NCI-H2227 treated with DMSO at 0.1 percent for 48 hours (cell line): ENCODE data around the gene ADRM1.

Source experiments
- DNase-seq: peaks from one replicate; lab custom pipeline; 2025; lab: John Stamatoyannopoulos, UW

ADRM1 gene

GRCh38 chr20:62339647-62340062 lies 36.9 kb downstream of the ADRM1 start:
- no peak for DNase-seq

- DNase-seq, result no peak
Observed at GRCh38 chr20:62342910-62343309, 40.1 kb downstream of the ADRM1 start.

GRCh38 chr20:62344092-62344491 lies 41.3 kb downstream of the ADRM1 start:
- no peak for DNase-seq

GRCh38 chr20:62344782-62345181 lies 42.0 kb downstream of the ADRM1 start:
- no peak for DNase-seq

- DNase-seq, result no peak
Observed at GRCh38 chr20:62345681-62346370, 43.0 kb downstream of the ADRM1 start.

GRCh38 chr20:62346398-62347150 lies 43.8 kb downstream of the ADRM1 start:
- no peak for DNase-seq

GRCh38 chr20:62347151-62347404 lies 44.3 kb downstream of the ADRM1 start:
- no peak for DNase-seq

- DNase-seq, result no peak
Observed at GRCh38 chr20:62347445-62347844, 44.6 kb downstream of the ADRM1 start.

GRCh38 chr20:62348604-62349003 lies 45.8 kb downstream of the ADRM1 start:
- DNase-seq, result no peak

- no peak for DNase-seq
Observed at GRCh38 chr20:62349556-62350097, 46.8 kb downstream of the ADRM1 start.

GRCh38 chr20:62350098-62350628 lies 47.4 kb downstream of the ADRM1 start:
- no peak for DNase-seq

GRCh38 chr20:62350629-62351422 lies 48.0 kb downstream of the ADRM1 start:
- no peak for DNase-seq

- no peak for DNase-seq
Observed at GRCh38 chr20:62351469-62352401, 48.9 kb downstream of the ADRM1 start.

- no peak for DNase-seq
Observed at GRCh38 chr20:62352402-62353288, 49.8 kb downstream of the ADRM1 start.

GRCh38 chr20:62353289-62354030 lies 50.7 kb downstream of the ADRM1 start:
- no peak for DNase-seq

- no peak for DNase-seq
Observed at GRCh38 chr20:62354031-62354808, 51.4 kb downstream of the ADRM1 start.

GRCh38 chr20:62354811-62355341 lies 52.1 kb downstream of the ADRM1 start:
- no peak for DNase-seq

GRCh38 chr20:62355516-62355877 lies 52.7 kb downstream of the ADRM1 start:
- DNase-seq, result no peak
